H1 (cell line): ENCODE measurements around the gene PLEKHB1. TPM values are rescaled to one million over a fixed set of nuclear protein-coding genes. Genes with fewer than 3 reads are reported as not detected.

ENCODE experiments used
- POLR2A ChIP-seq, 2 experiments: IDR thresholded peaks; 1 replicate in 1 of 2; 2 replicates in 1 of 2; pipeline ENCODE4 v1.6.1; 2011; ENCODE audit warnings: low read depth in 2 of 2, low read length in 2 of 2, mild to moderate bottlenecking in 2 of 2; ENCODE audit errors: control extremely low read depth in 1 of 2
- SIN3A ChIP-seq, 2 experiments: IDR thresholded peaks in 1 of 2; conservative IDR thresholded peaks in 1 of 2; 2 replicates each; pipeline ENCODE4 v1.6.1; 2011 to 2012; ENCODE audit warnings: low read length in 2 of 2, improper control_type of control experiment in 1 of 2, low read depth in 1 of 2, mild to moderate bottlenecking in 1 of 2
- YY1 ChIP-seq: IDR thresholded peaks from 2 replicates; pipeline ENCODE4 v1.6.1; 2011; ENCODE audit warnings: low read depth, mild to moderate bottlenecking, low read length
- polyA plus RNA-seq, 7 experiments: library from polyadenylated mRNA; depleted of rRNA in 3 of 7; stranded (reverse) in 5 of 7; unstranded in 2 of 7; fragments of >200 nt in 5 of 7; fragments of 200-250 nt in 2 of 7; gene quantifications; 1 replicate in 5 of 7; 2 replicates in 1 of 7; 4 replicates in 1 of 7; pipeline versions ENCODE4 v1.2.1 to v1.2.3, GENCODE V29; 2011 to 2013; ENCODE audit warnings: missing spikeins in 2 of 7, mixed read lengths in 2 of 7
- total RNA-seq: library from RNA; stranded (reverse); fragmentation: NEBNext Ultra II Directional; extraction: Animal tissue kit (Norgen Biotek cat#: 25700); gene quantifications from 2 replicates; pipeline ENCODE4 v1.2.1, GENCODE V29; 2021
- TF ChIP-seq, protein P1 (sequence below): IDR thresholded peaks from 2 replicates; pipeline ENCODE4 v1.6.1; 2011; ENCODE audit warnings: low read length, improper control_type of control experiment
- TF ChIP-seq, protein P2 (sequence below): IDR thresholded peaks from 2 replicates; pipeline ENCODE4 v1.6.1; 2012; ENCODE audit warnings: low read length, inconsistent platforms
- TF ChIP-seq, protein P3 (sequence below): IDR thresholded peaks from 2 replicates; pipeline ENCODE4 v1.6.1; 2012; ENCODE audit warnings: inconsistent platforms

PLEKHB1 gene
- total and polyA plus RNA-seq, 2 of the 8 experiments (the other 6 are each of a cell fraction or from before 2014, with no cell fraction given) = 14.8 to 24.5 TPM

DNA sequence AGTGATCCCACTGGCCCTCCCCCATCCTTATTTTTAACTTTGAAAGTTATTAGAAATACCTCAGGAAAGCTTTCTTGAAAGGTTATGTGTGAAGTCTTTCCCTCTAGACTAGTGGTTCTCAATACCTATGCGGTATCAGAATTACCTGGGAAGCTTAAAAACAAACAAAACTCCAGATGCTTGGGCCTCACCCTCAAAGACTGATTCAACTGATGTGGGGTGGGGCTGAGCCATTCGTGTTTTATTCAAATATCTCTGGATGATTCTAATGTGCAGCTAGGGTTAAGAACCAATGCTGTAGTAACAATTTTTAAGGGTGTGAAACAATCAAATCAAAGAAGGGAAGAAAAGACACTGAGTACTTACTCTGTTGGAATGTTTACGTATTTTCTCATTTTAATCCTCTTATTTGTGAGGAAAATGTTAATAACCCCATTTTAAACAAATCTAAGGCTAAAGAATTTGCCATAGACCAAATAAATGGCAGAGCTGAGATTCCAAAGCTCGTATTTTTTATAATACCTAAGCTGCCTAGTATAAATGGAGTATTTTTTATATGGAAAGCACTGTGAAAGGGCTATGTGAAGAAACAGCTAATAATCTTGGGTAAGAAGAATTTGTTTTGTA, 47.6 kb downstream of the PLEKHB1 start (continued):
- TF ChIP-seq, protein P1, sequence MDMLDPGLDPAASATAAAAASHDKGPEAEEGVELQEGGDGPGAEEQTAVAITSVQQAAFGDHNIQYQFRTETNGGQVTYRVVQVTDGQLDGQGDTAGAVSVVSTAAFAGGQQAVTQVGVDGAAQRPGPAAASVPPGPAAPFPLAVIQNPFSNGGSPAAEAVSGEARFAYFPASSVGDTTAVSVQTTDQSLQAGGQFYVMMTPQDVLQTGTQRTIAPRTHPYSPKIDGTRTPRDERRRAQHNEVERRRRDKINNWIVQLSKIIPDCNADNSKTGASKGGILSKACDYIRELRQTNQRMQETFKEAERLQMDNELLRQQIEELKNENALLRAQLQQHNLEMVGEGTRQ = no peak
- TF ChIP-seq SIN3A (conservative IDR thresholded peaks at IDR 0.05 in 1 of 2, IDR thresholded peaks at IDR 0.05 in 1 of 2; ENCODE audit: low read depth in 1 of 2, low read length in 2 of 2) (no peak), POLR2A (IDR thresholded peaks at IDR 0.05; ENCODE audit: control extremely low read depth in 1 of 2, low read depth in 2 of 2, low read length in 2 of 2) (no peak), YY1 (no peak)
- TF ChIP-seq, protein P2, sequence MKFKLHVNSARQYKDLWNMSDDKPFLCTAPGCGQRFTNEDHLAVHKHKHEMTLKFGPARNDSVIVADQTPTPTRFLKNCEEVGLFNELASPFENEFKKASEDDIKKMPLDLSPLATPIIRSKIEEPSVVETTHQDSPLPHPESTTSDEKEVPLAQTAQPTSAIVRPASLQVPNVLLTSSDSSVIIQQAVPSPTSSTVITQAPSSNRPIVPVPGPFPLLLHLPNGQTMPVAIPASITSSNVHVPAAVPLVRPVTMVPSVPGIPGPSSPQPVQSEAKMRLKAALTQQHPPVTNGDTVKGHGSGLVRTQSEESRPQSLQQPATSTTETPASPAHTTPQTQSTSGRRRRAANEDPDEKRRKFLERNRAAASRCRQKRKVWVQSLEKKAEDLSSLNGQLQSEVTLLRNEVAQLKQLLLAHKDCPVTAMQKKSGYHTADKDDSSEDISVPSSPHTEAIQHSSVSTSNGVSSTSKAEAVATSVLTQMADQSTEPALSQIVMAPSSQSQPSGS = no peak
- TF ChIP-seq, protein P3, sequence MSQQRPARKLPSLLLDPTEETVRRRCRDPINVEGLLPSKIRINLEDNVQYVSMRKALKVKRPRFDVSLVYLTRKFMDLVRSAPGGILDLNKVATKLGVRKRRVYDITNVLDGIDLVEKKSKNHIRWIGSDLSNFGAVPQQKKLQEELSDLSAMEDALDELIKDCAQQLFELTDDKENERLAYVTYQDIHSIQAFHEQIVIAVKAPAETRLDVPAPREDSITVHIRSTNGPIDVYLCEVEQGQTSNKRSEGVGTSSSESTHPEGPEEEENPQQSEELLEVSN = no peak
